Neural progenitor cell (in vitro differentiated cells): ENCODE data around the gene UTS2B.

Source experiments
- CTCF ChIP-seq: fragments of 200-600 bp; sonication (generic); IDR thresholded peaks from 2 replicates; pipeline ENCODE4 v1.5.1; 2017; ENCODE audit warnings: antibody characterized with exemption, mild to moderate bottlenecking
- EZH2 ChIP-seq: fragments of 200-600 bp; sonication (generic); IDR thresholded peaks from 2 replicates; pipeline ENCODE4 v1.6.1; 2017; ENCODE audit warnings: antibody characterized with exemption, mild to moderate bottlenecking, moderate library complexity
- EZH2phosphoT487 ChIP-seq: fragments of 200-600 bp; sonication (generic); IDR thresholded peaks from 2 replicates; pipeline ENCODE4 v1.6.1; 2017; ENCODE audit warnings: antibody characterized with exemption

- TF ChIP-seq CTCF, result no peak
- no peak for TF ChIP-seq EZH2
- no peak for TF ChIP-seq EZH2phosphoT487
Measured at GRCh38 chr3:191342411-191342810, 12.1 kb upstream of the UTS2B start.
